ENCODE data around the gene AOPEP. TPM values are rescaled to one million over a fixed set of nuclear protein-coding genes. Genes with fewer than 3 reads are reported as not detected.

Gene AOPEP
- total RNA-seq, 4 donors from 2014 or later = 126 to 216 (median 136) TPM

- H3K27me3 ChIP-seq = no peaks in the 10 kb centered on the region
- no peaks in the 10 kb centered on the region for H3K36me3 ChIP-seq
- H3K4me3 ChIP-seq (replicated peaks in 1 of 3) = no peak overlapping the region
- H3K27ac ChIP-seq = no peak overlapping the region
- no peaks in the 10 kb centered on the region for H3K9me3 ChIP-seq
- peak; percentile 32 to 34 for DNase-seq
- intact Hi-C loops (cut with DNase I) = loop anchor here (5.0 kb wide), 2 partner anchors 347 to 447 kb away; no protein-coding TSS in a partner anchor
- 86 to 87% methylated on average over 8 of the region's 8 CpGs for WGBS, 2 donors
- H3K4me1 ChIP-seq = peaks cover 7 to 15% of the 10 kb centered on the region in 2 donors
- TF ChIP-seq CTCF (IDR thresholded peaks at IDR 0.05) (no peak), POLR2A (IDR thresholded peaks at IDR 0.05) (no peak)
These were observed 403.2 kb downstream of the AOPEP start for GRCh38 chr9:95129476-95130291.

GRCh38 chr9:95130484-95130883 lies 404.0 kb downstream of the AOPEP start:
- Histone ChIP-seq H3K4me1 (peaks cover 7 to 15% of the 10 kb centered on the region in 2 donors), H3K4me3 (replicated peaks in 1 of 3) (no peak overlapping the region), H3K27me3 (no peaks in the 10 kb centered on the region), H3K27ac (no peak overlapping the region), H3K36me3 (no peaks in the 10 kb centered on the region), H3K9me3 (no peaks in the 10 kb centered on the region)
- no peak for DNase-seq
- intact Hi-C loops (cut with DNase I) = no loop called here
- WGBS, 2 donors = 78 to 79% methylated on average over 5 of the region's 5 CpGs
- TF ChIP-seq CTCF (IDR thresholded peaks at IDR 0.05) = no peak
- TF ChIP-seq POLR2A (IDR thresholded peaks at IDR 0.05) = no peak

- H3K4me1 ChIP-seq = peaks cover 3 to 15% of the 10 kb centered on the region in 2 donors
- 35 to 41% methylated on average over 7 of the region's 7 CpGs for WGBS, 2 donors
- no peak overlapping the region for H3K4me3 ChIP-seq (replicated peaks in 1 of 3)
- no peak overlapping the region for H3K27ac ChIP-seq
- H3K36me3 ChIP-seq = no peaks in the 10 kb centered on the region
- no peaks in the 10 kb centered on the region for H3K9me3 ChIP-seq
- intact Hi-C loops (cut with DNase I) = no loop called here
- DNase-seq = peak; percentile 65 to 73
- no peaks in the 10 kb centered on the region for H3K27me3 ChIP-seq
- TF ChIP-seq CTCF (IDR thresholded peaks at IDR 0.05) (peak; percentile 49 to 85 (median 80)), POLR2A (IDR thresholded peaks at IDR 0.05) (no peak)
These were observed 404.8 kb downstream of the AOPEP start for GRCh38 chr9:95131023-95131943.

- WGBS, 2 donors = 87 to 88% methylated on average over 17 of the region's 17 CpGs
- TF ChIP-seq CTCF (IDR thresholded peaks at IDR 0.05) (no peak), POLR2A (IDR thresholded peaks at IDR 0.05) (no peak)
- H3K4me1 ChIP-seq = peaks cover 0 to 15% of the 10 kb centered on the region in 2 donors
- intact Hi-C loops (cut with DNase I) = no loop called here
- H3K27ac ChIP-seq = no peak overlapping the region
- no peaks in the 10 kb centered on the region for H3K9me3 ChIP-seq
- no peak for DNase-seq
- no peak overlapping the region for H3K4me3 ChIP-seq (replicated peaks in 1 of 3)
- no peaks in the 10 kb centered on the region for H3K27me3 ChIP-seq
- H3K36me3 ChIP-seq = no peaks in the 10 kb centered on the region
These were observed 406.1 kb downstream of the AOPEP start for GRCh38 chr9:95132366-95133324.

Data from thyroid gland (tissue), 4 donors.